ENCODE measurements around the gene SYDE2. TPM values are rescaled to one million over a fixed set of nuclear protein-coding genes. Genes with fewer than 3 reads are reported as not detected.

The SYDE2 gene
- total and polyA plus RNA-seq, 3 experiments from 2014 or later: 1.7 to 3.3 (median 2.8) TPM

- no peaks in the 10 kb centered on the region for H3K36me3 ChIP-seq (ENCODE audit: insufficient read depth, low read length)
- H3K36me3 Mint-ChIP-seq: peaks cover 0 to 2% (median 2%) of the 10 kb centered on the region in 3 donors
- ChIA-PET POLR2A (interaction anchor here (1.0 kb wide), 1 partner anchor 150 kb away, joined by 3 read pairs; the partner anchor contains the start of gene C1orf52), CTCF (interaction anchor here (0.6 to 3.7 kb wide), 11 partner anchors 14 to 164 kb away, joined by 3 to 27 read pairs (median 4); partner anchors contain the start of gene C1orf52)
- no peaks in the 10 kb centered on the region for H3K4me1 Mint-ChIP-seq
- H3K9me3 ChIP-seq (ENCODE audit: low read length): no peaks in the 10 kb centered on the region
- H3K9me3 Mint-ChIP-seq: no peaks in the 10 kb centered on the region
- no peak overlapping the region for H3K27ac ChIP-seq (ENCODE audit: low read depth, low read length)
- peak; percentile 1 to 62 (median 19) for DNase-seq
- H3K4me3 Mint-ChIP-seq: no peak overlapping the region
- no peak overlapping the region for H3K4me3 ChIP-seq (ENCODE audit: low read length)
- no peak overlapping the region for H3K27ac Mint-ChIP-seq
- peaks cover 0 to 2% of the 10 kb centered on the region in 2 donors for H3K27me3 Mint-ChIP-seq
- no peaks in the 10 kb centered on the region for H3K4me1 ChIP-seq (ENCODE audit: insufficient read depth, low read length)
- no peaks in the 10 kb centered on the region for H3K27me3 ChIP-seq (ENCODE audit: insufficient read depth, low read length, poor library complexity, severe bottlenecking)
Measured at GRCh38 chr1:85109475-85109874, 91.3 kb downstream of the SYDE2 start.

Other genes with a start within 250 kb of the SYDE2 start
- gene MCOLN2, start 203.9 kb downstream of the SYDE2 start, total RNA-seq: 100 to 1,000 TPM; 103 to 110 TPM
- gene MCOLN2, start 203.9 kb downstream of the SYDE2 start, polyA plus RNA-seq: 18.7 TPM
- under 1 TPM; 0.47 to 0.50 TPM for gene MCOLN3, start 152.5 kb downstream of the SYDE2 start, total RNA-seq
- gene MCOLN3, start 152.5 kb downstream of the SYDE2 start, polyA plus RNA-seq: 0.29 TPM
- gene C1orf52, start 58.6 kb upstream of the SYDE2 start, total RNA-seq: 10 to 100 TPM; 27.7 to 29.3 TPM
- gene C1orf52, start 58.6 kb upstream of the SYDE2 start, polyA plus RNA-seq: 22.1 TPM
- gene BCL10, start 75.6 kb upstream of the SYDE2 start, total RNA-seq: 10 to 100 TPM; 21.9 to 27.1 TPM
- 21.6 TPM for gene BCL10, start 75.6 kb upstream of the SYDE2 start, polyA plus RNA-seq

Data from CD8-positive, alpha-beta memory T cell (primary cell).